GM21737 (cell line): ENCODE measurements around the gene CCDC97.
"Not testable (repeated sequence)": the region's sequence is repeated elsewhere in the genome, so short reads cannot be mapped to it uniquely, and the experiment has no call there.

ENCODE experiments used
- ATAC-seq: cut with Tn5 transposase; IDR thresholded peaks from one replicate; pipeline ENCODE4 v1.9.1; 2021; ENCODE audit warnings: mild to moderate bottlenecking, moderate library complexity; ENCODE audit not compliant: unreplicated experiment

The CCDC97 gene

GRCh38 chr19:41330946-41331678 lies 21.1 kb downstream of the CCDC97 start:
- ATAC-seq: no peak

DNA sequence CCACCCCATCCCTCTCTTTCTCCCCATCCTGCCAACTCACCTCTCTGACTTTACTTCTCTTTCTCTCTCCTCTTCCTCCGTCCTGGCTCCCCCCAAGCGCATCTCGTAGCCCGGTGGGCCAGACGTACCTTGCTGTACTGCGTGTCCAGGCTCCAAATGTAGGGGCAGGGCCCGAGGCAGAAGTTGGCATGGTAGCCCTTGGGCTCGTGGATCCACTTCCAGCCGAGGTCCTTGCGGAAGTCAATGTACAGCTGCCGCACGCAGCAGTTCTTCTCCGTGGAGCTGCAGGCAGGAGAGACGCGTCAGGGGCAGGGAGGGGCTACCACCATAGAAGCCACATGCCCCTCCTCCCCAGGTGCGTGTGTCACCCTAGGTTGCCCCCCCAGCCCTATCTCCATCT lies 22.0 kb downstream of the CCDC97 start:
- no peak for ATAC-seq

- no peak for ATAC-seq
Measured at GRCh38 chr19:41332468-41332867, 22.5 kb downstream of the CCDC97 start.

- no peak for ATAC-seq
Measured at GRCh38 chr19:41334793-41335192, 24.8 kb downstream of the CCDC97 start.

GRCh38 chr19:41335467-41335866 lies 25.5 kb downstream of the CCDC97 start:
- no peak for ATAC-seq

- no peak for ATAC-seq
Measured at GRCh38 chr19:41339936-41340335, 30.0 kb downstream of the CCDC97 start.

DNA sequence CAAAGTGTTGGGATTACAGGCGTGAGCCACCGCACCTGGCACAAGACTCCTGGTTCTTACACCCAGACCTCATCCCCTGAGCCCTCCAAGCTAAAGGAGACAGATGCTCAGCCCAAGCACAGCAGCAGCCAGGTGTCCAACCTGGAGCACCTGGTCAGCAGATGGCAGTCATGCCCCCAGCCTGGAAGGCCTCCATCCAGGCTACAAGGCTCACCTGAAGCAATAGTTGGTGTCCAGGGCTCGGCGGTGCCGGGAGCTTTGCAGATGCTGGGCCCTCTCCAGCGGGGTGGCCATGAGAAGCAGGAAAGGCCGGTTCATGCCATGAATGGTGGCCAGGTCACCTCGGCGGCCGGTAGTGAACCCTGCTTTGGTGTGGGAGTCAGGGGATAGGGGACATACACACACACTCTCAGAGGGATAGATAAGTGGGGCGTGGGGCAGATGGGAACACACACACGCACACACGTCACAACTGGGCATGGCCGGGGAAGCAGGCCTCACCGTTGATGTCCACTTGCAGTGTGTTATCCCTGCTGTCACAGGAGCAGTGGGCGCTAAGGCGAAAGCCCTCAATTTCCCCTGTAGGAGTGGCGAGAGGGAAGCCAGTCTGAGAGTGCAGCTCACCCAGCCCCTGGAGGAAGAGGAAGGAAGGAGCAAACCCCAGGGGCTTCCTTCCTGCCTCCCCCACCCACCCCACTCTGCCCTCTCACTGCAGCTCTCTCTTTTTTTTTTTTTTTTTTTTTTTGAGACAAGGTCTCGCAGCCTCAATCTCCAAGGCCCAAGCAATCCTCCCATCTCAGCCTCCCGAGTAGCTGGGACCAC lies 31.9 kb downstream of the CCDC97 start:
- ATAC-seq: no peak

- ATAC-seq: no peak
Measured at GRCh38 chr19:41344162-41344561, 34.2 kb downstream of the CCDC97 start.

DNA sequence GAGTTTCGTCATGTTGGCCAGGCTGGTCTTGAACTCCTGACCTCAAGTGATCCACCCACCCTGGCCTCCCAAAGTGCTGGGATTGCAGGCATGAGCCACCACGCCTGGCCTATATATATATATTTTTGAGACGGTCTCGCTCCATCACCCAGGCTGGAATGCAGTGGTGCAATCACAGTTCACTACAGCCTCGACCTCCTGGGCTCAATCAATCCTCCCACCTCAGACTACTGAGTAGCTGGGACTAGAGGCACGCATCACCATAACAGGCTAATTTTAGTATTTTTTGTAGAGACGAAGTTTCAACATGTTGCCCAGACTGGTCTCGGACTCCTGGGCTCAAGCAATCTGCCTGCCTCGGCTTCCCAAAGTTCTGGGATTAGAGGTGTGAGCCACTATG lies 36.9 kb downstream of the CCDC97 start:
- ATAC-seq: not testable (repeated sequence)

- ATAC-seq: no peak
Measured at GRCh38 chr19:41350735-41351338, 40.9 kb downstream of the CCDC97 start.

DNA sequence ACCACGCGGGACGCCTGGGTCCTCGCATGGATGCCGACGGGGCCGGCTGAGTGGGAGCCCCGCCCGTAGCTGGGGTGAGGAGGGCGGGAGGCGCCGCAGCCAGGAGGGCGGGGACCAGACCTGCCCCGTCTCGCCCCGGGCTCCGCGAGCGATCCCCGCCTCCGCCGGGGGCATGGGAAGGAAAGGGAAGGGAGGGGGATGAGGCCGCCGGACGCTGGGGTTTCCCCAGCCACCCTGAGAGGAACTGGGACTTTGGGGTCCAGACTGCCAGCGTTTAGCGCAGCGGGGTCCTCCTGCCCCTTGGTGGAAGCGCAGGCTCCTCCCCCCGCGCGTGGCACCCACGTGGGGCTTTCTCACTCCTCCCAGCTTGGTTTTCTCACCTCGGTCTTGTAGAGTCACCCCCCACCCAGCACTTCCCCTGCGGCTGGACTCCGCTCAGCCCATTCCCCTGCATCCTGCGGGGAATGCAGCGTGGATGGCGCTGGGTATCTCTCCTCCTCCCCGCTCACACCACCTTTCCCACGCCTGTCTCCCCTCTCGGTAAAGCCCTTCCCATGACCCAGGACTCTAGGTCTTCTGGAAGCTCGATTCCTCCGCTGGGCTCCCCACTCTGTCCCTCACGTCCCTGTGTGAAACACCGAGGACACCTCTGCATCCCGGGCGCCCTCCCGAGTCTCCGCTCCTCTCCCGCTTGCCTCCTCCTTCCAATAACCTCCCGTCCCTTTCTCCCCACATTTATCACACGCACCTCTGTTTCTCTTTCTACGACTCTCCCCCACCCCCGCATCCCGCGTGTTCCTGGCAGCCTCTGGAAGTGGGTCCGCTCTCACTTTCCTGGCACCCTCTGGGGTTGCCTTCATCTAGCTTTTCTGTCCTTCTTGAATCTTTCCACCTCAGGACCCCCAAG lies 41.6 kb downstream of the CCDC97 start:
- ATAC-seq: no peak

DNA sequence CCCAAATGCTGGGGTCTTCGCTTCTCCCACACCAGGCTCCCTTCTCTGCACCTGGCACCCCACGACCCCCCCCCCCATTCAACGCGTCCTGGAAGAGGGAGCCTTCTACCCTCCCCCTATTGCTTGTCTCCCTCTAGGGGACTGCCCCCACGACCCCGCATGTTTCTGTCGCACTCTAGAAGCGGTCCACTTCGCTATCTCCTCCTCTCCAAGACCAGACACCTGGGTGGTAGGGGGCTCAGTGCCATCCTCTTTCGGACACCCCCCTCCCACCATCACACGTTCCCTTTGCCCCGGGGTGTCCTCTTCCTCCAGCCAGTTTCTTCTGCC lies 42.3 kb downstream of the CCDC97 start:
- ATAC-seq: no peak

DNA sequence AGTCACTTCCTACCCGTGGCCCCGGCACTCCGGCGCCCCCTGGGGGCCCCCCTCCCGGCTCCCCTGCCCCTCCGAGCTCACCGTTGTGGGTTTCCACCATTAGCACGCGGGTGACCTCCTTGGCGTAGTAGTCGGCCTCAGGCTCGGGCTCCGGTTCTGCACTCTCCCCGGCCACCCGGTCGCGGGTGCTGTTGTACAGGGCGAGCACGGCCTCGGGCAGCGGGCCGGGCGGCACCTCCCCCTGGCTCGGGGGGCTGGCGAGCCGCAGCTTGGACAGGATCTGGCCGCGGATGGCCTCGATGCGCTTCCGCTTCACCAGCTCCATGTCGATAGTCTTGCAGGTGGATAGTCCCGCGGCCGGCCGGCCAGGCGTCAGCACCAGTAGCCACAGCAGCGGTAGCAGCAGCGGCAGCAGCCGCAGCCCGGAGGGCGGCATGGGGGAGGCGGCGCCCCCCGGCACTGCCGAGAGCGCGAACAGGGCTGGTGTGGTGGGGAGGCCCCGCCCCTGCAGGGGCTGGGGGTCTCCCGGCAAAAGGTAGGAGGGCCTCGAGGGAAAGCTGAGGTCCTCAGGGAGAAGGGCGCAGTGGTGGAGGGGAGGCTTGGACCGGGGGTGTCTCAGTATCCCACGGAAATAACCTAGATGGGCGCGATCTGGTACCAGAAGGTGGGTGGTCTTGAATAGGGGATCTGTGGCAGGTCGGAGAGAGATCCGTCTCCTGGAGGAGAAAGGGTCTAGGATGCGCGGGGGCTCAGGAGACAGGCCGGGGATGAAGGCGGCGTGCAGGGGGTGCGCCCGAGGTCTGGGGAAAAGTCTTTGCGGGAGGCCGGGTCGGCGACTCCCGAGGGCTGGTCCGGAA lies 42.9 kb downstream of the CCDC97 start:
- ATAC-seq: peak; percentile 1

DNA sequence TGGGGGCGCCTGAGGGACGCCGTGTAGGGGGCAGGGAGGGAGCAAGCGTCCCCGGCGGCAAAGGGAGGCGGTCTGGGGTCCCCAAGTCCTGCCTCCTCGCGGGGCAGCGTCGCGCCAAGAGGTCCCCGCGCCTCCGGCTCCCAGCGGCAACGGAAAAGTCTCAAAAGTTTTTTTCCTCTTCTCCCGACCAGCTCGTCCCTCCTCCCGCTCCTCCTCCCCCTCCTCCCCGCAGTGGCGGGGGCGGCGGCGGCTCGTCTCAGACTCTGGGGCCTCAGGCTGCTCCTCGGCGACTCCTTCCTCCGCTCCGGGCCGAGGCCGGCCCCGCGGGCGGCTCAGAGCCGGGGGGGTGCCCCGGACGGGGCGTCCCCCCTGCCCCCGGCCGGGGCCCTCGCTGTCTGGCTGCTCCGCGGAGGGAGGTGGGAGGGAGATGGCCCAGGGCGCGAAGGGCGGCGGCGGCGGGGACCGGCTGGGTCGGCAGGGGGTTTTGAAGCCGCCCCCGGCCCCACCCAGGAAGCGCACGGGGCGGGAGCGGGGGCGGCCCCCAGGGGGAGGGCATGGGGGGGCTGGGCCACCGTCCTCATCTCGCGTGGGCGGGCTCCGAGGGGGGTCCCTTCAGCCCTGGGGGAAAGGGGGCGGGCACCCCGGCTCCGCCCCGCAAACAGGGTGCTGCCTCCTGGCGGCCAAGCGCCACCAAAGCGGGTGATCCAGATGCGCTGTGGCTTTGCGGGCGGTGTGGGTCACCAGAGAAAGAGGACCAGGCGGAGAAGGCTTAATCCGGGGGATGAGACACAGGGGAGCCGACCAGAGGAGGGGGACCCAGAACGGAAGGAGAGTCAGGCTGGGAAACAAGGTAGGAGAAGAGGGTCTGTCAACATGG lies 43.7 kb downstream of the CCDC97 start, which contains the start of gene TGFB1:
Gene TGFB1, minus strand, starts transcription at position 457 of the 877 bp plus-strand sequence. CDS start 878 bp downstream, outside the sequence.
- ATAC-seq: peak; percentile 44

- peak; percentile 2 for ATAC-seq
Measured at GRCh38 chr19:41354343-41354953, 44.5 kb downstream of the CCDC97 start.

DNA sequence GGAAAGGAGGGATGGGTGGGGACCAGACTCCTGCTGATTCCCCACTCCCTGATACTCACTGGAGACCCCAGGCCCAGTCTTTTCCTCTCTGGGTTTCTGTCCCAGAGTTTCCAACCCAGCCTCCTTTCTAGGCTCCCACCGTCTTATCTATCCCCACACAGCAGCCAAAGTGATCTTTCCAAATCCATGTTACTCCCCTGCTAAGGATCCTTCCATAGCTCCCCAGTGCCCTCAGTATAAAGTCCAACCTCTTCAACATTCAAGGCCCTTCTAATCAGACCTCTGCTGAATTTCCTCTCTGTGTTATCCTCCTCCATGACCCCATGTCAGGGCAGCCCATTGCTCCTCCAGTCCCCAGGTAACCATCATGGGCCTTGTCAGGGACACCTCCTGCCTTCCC lies 45.1 kb downstream of the CCDC97 start:
- no peak for ATAC-seq

GRCh38 chr19:41355802-41356201 lies 45.8 kb downstream of the CCDC97 start:
- no peak for ATAC-seq

DNA sequence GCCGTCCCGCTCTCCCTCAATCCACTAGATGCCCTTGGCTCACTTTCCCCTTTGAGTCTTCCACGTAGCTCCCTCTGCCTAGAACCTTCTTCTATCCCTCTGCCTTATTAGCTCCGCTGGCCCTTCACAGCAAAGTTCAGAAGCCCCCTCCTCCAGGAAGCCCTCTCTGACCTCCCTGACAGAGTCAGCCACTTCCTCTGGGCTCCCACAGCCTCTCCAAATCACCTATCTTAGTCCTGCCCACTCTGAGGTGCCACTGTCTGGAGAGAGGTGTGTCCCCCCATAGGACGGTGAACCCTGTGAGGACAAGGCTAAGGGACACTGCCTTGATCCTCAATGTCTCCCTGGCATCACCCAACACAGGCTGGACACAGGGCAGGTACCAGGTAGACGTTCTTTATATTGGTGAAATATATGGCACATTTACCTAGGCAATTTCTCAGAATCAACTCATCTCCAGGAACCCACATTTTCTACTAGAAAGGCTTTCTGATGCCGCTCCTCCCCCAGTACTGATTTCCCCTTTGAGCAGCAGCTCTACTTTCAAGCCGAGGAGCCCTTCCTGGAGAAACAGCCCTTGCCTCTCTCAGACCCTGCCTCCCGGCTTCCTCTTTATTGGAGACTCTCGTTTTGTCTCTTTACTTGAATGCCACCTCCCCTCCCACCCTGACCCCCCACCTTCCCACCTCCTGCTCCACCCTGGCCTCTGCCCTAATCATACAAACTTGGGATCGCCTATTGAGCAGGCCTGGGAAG lies 47.2 kb downstream of the CCDC97 start:
- no peak for ATAC-seq
